Measurements from ENCODE around the gene KIF7. TPM values are rescaled to one million over a fixed set of nuclear protein-coding genes. Genes with fewer than 3 reads are reported as not detected.

KIF7 gene, protein sequence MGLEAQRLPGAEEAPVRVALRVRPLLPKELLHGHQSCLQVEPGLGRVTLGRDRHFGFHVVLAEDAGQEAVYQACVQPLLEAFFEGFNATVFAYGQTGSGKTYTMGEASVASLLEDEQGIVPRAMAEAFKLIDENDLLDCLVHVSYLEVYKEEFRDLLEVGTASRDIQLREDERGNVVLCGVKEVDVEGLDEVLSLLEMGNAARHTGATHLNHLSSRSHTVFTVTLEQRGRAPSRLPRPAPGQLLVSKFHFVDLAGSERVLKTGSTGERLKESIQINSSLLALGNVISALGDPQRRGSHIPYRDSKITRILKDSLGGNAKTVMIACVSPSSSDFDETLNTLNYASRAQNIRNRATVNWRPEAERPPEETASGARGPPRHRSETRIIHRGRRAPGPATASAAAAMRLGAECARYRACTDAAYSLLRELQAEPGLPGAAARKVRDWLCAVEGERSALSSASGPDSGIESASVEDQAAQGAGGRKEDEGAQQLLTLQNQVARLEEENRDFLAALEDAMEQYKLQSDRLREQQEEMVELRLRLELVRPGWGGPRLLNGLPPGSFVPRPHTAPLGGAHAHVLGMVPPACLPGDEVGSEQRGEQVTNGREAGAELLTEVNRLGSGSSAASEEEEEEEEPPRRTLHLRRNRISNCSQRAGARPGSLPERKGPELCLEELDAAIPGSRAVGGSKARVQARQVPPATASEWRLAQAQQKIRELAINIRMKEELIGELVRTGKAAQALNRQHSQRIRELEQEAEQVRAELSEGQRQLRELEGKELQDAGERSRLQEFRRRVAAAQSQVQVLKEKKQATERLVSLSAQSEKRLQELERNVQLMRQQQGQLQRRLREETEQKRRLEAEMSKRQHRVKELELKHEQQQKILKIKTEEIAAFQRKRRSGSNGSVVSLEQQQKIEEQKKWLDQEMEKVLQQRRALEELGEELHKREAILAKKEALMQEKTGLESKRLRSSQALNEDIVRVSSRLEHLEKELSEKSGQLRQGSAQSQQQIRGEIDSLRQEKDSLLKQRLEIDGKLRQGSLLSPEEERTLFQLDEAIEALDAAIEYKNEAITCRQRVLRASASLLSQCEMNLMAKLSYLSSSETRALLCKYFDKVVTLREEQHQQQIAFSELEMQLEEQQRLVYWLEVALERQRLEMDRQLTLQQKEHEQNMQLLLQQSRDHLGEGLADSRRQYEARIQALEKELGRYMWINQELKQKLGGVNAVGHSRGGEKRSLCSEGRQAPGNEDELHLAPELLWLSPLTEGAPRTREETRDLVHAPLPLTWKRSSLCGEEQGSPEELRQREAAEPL (N-terminal part only)
- total RNA-seq = 1.5 TPM
- long read RNA-seq, full-length matches to known transcripts = 1 of 7 reads
- long read RNA-seq, partial matches to known transcripts = 2 of 7 reads
- long read RNA-seq, other reads (novel, unspliced or antisense) = 4 of 7 reads

DNA sequence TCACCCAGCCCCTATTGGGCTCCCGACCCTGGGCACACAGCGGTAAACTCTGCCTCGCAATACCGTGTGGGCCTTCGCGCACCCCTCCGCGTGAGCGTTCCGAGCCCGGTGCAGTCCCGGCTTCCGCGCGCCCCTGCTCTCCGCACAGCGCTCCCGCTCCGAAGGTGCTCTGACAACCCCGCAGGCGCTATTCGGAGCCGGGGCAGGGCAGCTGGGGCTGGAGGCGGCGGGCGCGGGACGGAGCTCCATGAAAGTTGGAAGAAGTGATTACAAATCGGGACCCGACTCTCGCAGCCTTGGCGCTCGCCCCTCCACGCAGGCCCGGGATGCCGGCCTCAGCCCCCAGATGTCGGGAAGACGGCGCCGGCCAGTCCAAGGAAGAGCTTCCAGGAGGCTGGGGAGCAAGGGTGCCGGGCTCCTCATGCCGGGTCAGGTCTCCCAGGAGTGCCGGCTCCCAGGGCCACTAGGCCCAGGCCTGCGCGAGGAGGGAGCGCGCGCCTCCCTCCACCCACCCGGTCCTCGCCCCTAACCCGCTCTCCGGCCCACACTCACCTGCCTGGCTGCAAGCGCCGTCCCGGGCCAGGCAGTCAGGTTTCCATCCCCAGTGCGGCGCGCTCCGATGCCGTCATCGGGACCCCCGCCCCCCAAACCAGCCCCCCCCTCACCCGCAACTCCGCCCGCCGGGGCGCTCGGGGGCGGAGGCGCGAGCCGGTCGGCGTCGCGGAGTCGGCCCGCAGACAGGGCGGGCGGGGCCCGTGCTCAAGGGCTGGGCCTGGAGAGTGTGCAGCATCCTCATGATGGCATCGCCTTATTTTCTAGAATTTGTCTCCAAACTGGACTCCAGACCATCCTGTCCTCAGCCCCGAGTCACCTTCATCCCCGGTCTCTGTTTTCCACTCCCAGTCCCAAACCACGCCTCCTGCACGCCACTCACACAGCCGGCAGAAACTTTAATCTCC lies at the start of gene KIF7:
Gene KIF7 (minus strand): TSS at position 621 of the 959 bp plus-strand sequence. CDS start 2,537 bp downstream, outside the sequence.
- H3K27me3 ChIP-seq (ENCODE audit: low read depth) = peaks cover 35% of the 10 kb centered on the region
- H3K4me3 ChIP-seq = peak within 1 kb of the TSS; percentile 62
- H3K4me1 ChIP-seq = peaks cover 9% of the 10 kb centered on the region
- DNase-seq (no peak), ATAC-seq (peak; percentile 77 to 81)
- H3K27ac ChIP-seq = no peak within 1 kb of the TSS
- no peaks in the 10 kb centered on the region for H3K36me3 ChIP-seq
- TF ChIP-seq, protein P1, sequence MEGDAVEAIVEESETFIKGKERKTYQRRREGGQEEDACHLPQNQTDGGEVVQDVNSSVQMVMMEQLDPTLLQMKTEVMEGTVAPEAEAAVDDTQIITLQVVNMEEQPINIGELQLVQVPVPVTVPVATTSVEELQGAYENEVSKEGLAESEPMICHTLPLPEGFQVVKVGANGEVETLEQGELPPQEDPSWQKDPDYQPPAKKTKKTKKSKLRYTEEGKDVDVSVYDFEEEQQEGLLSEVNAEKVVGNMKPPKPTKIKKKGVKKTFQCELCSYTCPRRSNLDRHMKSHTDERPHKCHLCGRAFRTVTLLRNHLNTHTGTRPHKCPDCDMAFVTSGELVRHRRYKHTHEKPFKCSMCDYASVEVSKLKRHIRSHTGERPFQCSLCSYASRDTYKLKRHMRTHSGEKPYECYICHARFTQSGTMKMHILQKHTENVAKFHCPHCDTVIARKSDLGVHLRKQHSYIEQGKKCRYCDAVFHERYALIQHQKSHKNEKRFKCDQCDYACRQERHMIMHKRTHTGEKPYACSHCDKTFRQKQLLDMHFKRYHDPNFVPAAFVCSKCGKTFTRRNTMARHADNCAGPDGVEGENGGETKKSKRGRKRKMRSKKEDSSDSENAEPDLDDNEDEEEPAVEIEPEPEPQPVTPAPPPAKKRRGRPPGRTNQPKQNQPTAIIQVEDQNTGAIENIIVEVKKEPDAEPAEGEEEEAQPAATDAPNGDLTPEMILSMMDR (IDR thresholded peaks at IDR 0.05) = no peak
- intact Hi-C loops (cut with DNase I) = no loop called here
- H3K9me3 ChIP-seq = no peaks in the 10 kb centered on the region

DNA sequence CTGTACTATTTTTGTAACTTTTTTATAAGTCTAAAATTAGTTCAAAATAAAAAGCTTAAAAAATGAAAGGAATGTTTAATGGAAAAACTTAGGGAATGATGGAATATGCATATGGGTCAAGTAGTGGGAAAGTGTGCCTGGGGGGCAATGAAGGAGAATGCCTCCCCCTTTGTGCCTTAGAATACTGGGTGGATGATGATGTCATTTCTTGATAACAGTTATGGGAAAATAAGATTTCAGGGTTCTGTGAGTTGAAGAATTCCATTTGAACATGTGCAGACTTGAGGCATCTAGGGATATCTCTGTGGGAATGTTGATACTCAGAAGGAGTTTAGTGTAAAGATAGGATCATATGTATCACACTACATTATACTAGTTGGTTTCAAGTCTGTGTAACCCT lies 49.1 kb upstream of the KIF7 start:
- Histone ChIP-seq H3K36me3 (no peaks in the 10 kb centered on the region), H3K9me3 (no peaks in the 10 kb centered on the region), H3K27ac (no peak overlapping the region), H3K27me3 (ENCODE audit: low read depth) (no peaks in the 10 kb centered on the region), H3K4me1 (no peaks in the 10 kb centered on the region), H3K4me3 (no peak overlapping the region)
- intact Hi-C loops (cut with DNase I) = no loop called here
- ATAC-seq = no peak
- TF ChIP-seq, protein P1 (IDR thresholded peaks at IDR 0.05) = no peak
- no peak for DNase-seq

DNA sequence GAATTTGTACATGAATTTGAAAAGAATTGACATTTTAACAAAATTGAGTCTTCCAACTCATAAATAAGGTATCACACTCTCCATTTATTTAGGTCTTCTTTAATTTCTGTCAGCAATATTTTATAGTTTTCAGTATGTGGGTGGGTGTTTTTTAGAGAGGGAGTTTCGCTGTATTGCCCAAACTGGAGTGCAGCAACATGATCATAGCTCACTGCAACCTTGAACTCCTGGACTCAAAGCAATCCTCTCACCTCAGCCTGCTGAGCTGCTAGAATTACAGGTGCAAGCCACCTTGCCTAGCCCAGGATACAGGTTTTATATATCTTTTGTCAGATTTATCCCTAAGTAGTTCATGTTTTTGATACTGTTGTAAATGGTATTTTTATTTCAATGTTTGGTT lies 39.9 kb upstream of the KIF7 start:
- Histone ChIP-seq H3K27me3 (ENCODE audit: low read depth) (no peaks in the 10 kb centered on the region), H3K4me3 (no peak overlapping the region), H3K9me3 (no peaks in the 10 kb centered on the region), H3K27ac (no peak overlapping the region), H3K36me3 (no peaks in the 10 kb centered on the region), H3K4me1 (peaks cover 5% of the 10 kb centered on the region)
- ATAC-seq = no peak
- no peak for DNase-seq
- intact Hi-C loops (cut with DNase I) = no loop called here
- TF ChIP-seq, protein P1 (IDR thresholded peaks at IDR 0.05) = no peak

DNA sequence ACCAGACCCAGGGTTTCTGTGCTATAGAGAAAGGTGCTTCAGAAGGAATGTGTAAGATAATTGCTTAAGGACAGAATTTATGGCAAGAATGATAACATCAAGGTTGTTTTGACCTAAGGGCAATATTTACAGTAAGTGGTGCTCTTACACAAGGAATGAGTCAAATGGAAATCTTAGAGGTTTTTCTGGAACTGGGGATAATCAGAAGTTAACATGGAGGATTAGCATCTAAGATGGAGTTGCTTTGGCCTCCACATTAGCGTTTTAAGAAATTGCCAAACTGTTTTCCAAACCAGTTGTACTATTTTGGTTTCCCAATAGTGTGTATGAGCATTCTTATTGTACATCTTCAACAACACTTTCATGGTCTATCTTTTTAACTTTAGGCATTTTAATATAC lies 38.4 kb upstream of the KIF7 start:
- DNase-seq (no peak), ATAC-seq (no peak)
- Histone ChIP-seq H3K27ac (no peak overlapping the region), H3K4me1 (peaks cover 12% of the 10 kb centered on the region), H3K4me3 (no peak overlapping the region), H3K36me3 (no peaks in the 10 kb centered on the region), H3K9me3 (no peaks in the 10 kb centered on the region), H3K27me3 (ENCODE audit: low read depth) (no peaks in the 10 kb centered on the region)
- TF ChIP-seq, protein P1 (IDR thresholded peaks at IDR 0.05) = no peak
- intact Hi-C loops (cut with DNase I) = no loop called here
